ENCODE measurements around the gene PTPRO. TPM values are rescaled to one million over a fixed set of nuclear protein-coding genes. Genes with fewer than 3 reads are reported as not detected.

PTPRO gene
- total and polyA plus RNA-seq, 2 experiments from 2014 or later, result 0.12 TPM; not detected in 1

DNA sequence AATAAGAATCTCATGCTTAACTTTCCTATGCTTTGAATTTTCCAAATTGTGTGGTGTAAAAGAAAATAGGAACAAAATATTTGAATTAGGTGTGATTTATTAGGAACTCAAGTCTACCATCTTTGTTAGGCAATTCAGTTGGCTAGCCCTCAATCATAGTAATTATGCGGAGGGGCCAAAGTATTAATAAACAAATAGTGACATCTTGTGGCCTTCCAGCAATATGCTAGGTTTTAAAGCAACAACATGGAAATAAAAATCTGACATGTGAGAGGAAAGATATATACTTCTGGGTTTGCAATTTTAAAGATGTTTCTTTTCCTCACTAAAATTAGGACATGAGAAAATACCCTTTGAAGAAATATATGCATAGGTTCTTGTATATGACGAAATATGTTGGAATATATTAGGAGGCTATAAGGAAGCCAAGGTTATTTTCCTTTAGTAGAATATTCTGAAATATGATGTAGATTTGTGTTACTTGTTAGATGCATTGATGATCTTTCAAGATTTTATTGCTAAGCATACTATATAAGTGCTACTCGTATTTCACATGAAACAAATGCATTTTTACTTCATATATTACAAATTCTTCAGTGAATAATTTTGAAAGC is 200.4 kb downstream of the PTPRO start:
- DNase-seq (ENCODE audit: low read depth in 1 of 2, low spot score in 1 of 2), result peak; percentile 36 to 76
- Histone ChIP-seq H3K9me3 (ENCODE audit: low read depth) (no peaks in the 10 kb centered on the region), H3K36me3 (no peaks in the 10 kb centered on the region), H3K27ac (no peak overlapping the region), H3K27me3 (no peaks in the 10 kb centered on the region), H3K4me3 (no peak overlapping the region), H3K4me1 (ENCODE audit: low read depth) (no peaks in the 10 kb centered on the region)
- TF ChIP-seq, protein P1, sequence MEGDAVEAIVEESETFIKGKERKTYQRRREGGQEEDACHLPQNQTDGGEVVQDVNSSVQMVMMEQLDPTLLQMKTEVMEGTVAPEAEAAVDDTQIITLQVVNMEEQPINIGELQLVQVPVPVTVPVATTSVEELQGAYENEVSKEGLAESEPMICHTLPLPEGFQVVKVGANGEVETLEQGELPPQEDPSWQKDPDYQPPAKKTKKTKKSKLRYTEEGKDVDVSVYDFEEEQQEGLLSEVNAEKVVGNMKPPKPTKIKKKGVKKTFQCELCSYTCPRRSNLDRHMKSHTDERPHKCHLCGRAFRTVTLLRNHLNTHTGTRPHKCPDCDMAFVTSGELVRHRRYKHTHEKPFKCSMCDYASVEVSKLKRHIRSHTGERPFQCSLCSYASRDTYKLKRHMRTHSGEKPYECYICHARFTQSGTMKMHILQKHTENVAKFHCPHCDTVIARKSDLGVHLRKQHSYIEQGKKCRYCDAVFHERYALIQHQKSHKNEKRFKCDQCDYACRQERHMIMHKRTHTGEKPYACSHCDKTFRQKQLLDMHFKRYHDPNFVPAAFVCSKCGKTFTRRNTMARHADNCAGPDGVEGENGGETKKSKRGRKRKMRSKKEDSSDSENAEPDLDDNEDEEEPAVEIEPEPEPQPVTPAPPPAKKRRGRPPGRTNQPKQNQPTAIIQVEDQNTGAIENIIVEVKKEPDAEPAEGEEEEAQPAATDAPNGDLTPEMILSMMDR (IDR thresholded peaks at IDR 0.05; ENCODE audit: low read depth, low read length), result peak; percentile 57

DNA sequence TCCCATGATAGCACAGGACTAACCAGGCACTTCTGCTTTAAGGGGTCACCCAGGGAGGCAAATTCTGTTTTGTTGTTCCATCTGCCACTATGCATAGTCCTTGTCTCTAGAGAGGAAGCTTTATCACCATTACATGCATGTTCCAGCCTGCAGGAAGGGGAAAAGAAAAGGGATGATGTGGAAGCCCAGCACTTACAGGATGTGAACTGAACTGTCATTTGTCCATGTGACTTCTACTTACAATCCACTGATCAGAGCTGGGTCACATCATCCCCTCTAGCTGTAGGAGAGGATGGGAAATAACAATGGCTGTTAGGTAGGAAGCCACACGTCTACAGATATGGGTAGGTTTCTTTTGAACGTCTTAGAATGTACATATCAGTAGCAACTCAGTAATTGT is 203.1 kb downstream of the PTPRO start:
- H3K9me3 ChIP-seq (ENCODE audit: low read depth), result no peaks in the 10 kb centered on the region
- no peaks in the 10 kb centered on the region for H3K36me3 ChIP-seq
- no peak overlapping the region for H3K27ac ChIP-seq
- no peaks in the 10 kb centered on the region for H3K4me1 ChIP-seq (ENCODE audit: low read depth)
- H3K27me3 ChIP-seq, result no peaks in the 10 kb centered on the region
- no peak overlapping the region for H3K4me3 ChIP-seq
- TF ChIP-seq, protein P1 (IDR thresholded peaks at IDR 0.05; ENCODE audit: low read depth, low read length), result no peak
- DNase-seq (ENCODE audit: low read depth in 1 of 2, low spot score in 1 of 2), result no peak

DNA sequence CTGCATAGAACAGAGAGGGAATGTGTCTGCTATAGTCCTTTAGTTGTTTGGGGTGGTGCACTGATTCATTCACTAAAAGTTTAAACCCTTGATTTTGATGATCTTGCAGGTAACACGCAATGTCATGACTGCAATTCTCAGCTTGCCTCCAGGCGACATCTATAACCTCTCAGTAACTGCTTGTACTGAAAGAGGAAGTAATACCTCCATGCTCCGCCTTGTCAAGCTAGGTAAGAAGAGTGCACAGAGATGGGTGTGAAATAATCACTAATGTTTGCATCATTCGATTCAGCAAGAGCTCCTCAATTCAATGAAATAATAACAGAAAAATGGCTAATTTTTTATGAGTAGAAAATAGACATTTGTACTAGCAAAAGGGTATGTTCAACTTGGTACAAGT is 203.7 kb downstream of the PTPRO start:
- Histone ChIP-seq H3K9me3 (ENCODE audit: low read depth) (no peaks in the 10 kb centered on the region), H3K27ac (no peak overlapping the region), H3K4me1 (ENCODE audit: low read depth) (no peaks in the 10 kb centered on the region), H3K36me3 (no peaks in the 10 kb centered on the region), H3K4me3 (no peak overlapping the region), H3K27me3 (no peaks in the 10 kb centered on the region)
- DNase-seq (ENCODE audit: low read depth in 1 of 2, low spot score in 1 of 2), result no peak
- TF ChIP-seq, protein P1 (IDR thresholded peaks at IDR 0.05; ENCODE audit: low read depth, low read length), result no peak

DNA sequence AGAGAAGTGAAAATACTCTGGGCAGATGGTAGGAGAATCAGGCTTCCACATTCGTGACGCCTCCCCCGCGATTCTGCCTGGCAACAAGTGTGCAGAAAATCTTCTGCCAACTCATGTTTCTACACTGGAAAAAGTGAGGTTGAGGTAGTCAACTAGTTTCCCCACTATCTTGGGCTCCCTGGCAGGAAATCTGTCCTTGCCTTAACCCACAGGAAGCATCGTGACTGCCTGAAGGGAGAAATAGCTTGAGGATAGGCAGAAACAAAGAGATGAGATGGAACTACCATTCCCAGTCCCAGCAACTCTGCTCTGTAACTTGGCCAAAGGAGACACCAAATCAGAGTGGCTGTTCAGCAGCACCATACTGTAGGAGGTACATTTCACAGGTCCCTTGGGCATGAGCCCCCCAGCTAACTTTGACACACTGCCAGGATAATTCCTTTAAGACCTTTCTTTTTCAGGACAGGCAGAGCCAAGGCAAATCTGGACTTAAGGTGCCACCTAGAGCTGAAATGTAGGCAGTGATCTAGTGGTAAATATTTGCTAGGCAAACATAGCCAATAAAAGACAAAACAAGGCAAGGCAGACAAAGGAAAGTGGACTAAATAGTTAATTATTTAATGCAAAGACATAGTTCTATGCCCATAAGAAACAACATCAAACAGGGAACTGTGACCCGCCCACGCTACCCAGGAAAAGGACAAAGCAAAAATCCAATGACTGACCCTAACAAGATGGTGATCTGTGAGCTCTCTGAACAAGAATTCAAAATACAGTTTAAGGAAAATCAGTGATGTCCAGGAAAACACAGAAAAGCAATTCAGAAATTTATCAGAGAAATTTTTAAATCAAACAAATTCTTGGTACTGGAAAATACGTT is 205.1 kb downstream of the PTPRO start:
- Histone ChIP-seq H3K27ac (no peak overlapping the region), H3K4me1 (ENCODE audit: low read depth) (no peaks in the 10 kb centered on the region), H3K9me3 (ENCODE audit: low read depth) (no peaks in the 10 kb centered on the region), H3K36me3 (no peaks in the 10 kb centered on the region), H3K4me3 (no peak overlapping the region), H3K27me3 (no peaks in the 10 kb centered on the region)
- TF ChIP-seq, protein P1 (IDR thresholded peaks at IDR 0.05; ENCODE audit: low read depth, low read length), result peak; percentile 31
- DNase-seq (ENCODE audit: low read depth in 1 of 2, low spot score in 1 of 2), result peak in 1 of 2 donors; percentile 50

DNA sequence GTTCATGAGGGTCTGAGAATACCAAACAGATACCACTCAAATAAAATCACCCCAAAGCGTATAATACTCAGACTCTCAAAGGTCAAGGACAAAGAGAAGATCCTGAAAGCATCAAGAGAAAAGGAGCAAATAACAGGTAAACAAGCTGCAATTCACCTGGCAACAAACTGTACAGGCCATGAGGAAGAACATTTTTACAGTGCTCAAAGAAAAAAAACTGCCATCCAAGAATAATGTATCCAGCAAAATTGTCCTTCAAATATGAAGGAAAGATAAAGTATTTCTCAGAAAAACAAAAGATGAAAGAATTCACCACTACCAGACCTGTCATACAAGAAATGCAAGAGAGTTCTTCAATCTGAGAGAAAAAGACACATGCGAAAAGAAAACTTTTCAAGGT is 206.4 kb downstream of the PTPRO start:
- DNase-seq (ENCODE audit: low read depth in 1 of 2, low spot score in 1 of 2), result no peak
- no peak overlapping the region for H3K4me3 ChIP-seq
- no peaks in the 10 kb centered on the region for H3K36me3 ChIP-seq
- TF ChIP-seq, protein P1 (IDR thresholded peaks at IDR 0.05; ENCODE audit: low read depth, low read length), result no peak
- H3K27ac ChIP-seq, result no peak overlapping the region
- no peaks in the 10 kb centered on the region for H3K9me3 ChIP-seq (ENCODE audit: low read depth)
- H3K4me1 ChIP-seq (ENCODE audit: low read depth), result no peaks in the 10 kb centered on the region
- H3K27me3 ChIP-seq, result no peaks in the 10 kb centered on the region

Data from cardiac muscle cell (in vitro differentiated cells and primary cell).